Fibroblast of mammary gland (primary cell): ENCODE measurements around the gene MAP6D1.
A peak's percentile ranks its signal among the peaks of the same experiment; 100 is the strongest.
"Not testable (repeated sequence)": the region's sequence is repeated elsewhere in the genome, so short reads cannot be mapped to it uniquely, and the experiment has no call there.

Experiments
- DNase-seq: peaks from one replicate; pipeline ENCODE4 v3.0.0-alpha.2; 2010; ENCODE audit warnings: low read depth
- H3K4me3 ChIP-seq: 2 replicates; pipeline ENCODE4 v1.5.1; 2011; ENCODE audit warnings: low read depth, mild to moderate bottlenecking, low read length, moderate library complexity; ENCODE audit not compliant: control insufficient read depth
- TF ChIP-seq, protein P1 (sequence below): conservative IDR thresholded peaks from 2 replicates; pipeline ENCODE4 v1.5.1; 2011; ENCODE audit warnings: low read depth, low read length, inconsistent platforms; ENCODE audit not compliant: control insufficient read depth, insufficient read depth

Gene MAP6D1

DNA sequence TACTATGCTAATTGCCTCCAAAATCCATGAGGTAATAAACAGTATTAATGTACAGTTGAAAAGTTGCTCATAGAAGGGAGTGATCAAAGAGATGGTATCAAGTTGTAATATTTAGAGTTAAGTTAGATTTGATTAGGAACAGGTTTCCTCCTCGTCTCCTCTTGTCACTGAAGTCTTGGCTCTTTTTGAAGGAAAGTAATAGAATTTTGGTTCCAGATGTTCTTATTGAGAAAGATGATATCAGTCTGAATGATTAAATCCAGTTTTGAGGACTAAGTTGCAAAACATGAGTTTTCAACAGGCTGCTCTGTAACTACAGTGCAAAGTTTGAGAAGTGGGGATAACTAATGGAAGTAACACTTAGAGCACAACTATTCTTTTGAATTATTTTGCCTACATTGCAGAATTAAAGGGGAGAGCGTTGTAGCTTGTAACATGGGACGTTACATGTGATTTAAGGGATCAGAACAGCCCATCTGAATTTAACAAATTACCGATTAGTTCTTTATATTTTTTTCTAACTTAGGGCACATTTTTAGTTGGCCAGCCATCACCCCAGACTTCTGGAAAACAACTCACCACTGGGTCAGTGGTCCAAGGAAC is 48.3 kb downstream of the MAP6D1 start:
- no peak overlapping the region for H3K4me3 ChIP-seq
- TF ChIP-seq, protein P1, sequence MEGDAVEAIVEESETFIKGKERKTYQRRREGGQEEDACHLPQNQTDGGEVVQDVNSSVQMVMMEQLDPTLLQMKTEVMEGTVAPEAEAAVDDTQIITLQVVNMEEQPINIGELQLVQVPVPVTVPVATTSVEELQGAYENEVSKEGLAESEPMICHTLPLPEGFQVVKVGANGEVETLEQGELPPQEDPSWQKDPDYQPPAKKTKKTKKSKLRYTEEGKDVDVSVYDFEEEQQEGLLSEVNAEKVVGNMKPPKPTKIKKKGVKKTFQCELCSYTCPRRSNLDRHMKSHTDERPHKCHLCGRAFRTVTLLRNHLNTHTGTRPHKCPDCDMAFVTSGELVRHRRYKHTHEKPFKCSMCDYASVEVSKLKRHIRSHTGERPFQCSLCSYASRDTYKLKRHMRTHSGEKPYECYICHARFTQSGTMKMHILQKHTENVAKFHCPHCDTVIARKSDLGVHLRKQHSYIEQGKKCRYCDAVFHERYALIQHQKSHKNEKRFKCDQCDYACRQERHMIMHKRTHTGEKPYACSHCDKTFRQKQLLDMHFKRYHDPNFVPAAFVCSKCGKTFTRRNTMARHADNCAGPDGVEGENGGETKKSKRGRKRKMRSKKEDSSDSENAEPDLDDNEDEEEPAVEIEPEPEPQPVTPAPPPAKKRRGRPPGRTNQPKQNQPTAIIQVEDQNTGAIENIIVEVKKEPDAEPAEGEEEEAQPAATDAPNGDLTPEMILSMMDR = no peak
- DNase-seq = no peak

DNA sequence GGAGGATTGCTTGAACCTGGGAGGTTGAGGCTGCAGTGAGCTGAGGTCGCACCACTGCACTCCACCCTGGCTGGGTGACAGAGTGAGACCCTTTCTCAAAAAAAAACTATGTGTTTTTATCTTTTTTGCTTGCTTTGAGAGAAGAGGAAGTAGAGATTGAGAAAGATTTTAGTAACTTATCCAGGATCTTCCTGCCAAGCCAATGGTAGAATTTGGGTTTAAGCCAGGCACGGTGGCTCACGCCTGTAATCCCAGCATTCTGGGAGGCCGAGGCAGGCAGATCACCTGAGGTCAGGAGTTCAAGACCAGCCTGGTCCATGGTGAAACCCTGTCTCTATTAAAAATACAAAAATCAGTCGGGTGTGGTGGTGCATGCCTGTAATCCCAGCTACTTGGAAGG is 48.9 kb downstream of the MAP6D1 start:
- DNase-seq, H3K4me3 ChIP-seq: not testable (repeated sequence)

DNA sequence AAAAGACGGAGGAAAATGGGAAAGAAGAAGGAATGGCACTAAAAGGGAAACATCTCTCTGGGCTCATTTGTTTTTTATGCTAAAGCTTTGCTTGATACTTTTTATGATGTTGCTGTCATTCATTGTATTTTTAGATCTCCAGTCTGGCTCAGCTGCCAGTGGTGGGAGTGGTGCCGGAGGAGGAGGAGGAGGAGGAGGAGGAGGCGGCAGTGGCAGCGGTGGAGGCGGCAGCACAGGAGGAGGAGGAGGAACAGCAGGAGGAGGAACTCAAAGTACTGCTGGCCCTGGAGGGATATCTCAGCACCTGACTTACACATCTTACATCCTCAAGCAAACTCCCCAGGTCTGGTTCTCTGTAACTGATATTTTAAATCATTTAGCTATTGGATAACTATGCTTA is 49.6 kb downstream of the MAP6D1 start:
- TF ChIP-seq, protein P1 = no peak
- H3K4me3 ChIP-seq = no peak overlapping the region
- no peak for DNase-seq

DNA sequence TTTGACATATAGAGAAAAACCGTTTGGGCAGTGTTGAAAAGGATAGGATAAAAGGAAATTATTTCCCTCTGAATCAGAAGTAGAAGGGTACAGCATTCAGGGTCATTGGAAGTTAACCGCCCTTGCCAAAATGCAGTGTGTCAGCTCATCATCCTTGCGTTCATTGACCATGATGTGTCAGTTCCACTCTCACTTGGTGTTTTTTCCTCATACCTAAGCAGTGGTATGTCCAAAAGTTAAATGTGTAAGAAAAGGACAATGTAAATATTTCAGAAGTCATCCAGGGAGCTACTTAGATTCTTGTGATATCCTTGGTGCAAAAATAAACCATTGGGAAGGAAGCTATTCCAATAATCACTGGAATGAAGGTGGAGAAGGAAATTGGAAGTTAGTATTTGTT is 50.7 kb downstream of the MAP6D1 start:
- no peak overlapping the region for H3K4me3 ChIP-seq
- TF ChIP-seq, protein P1 = no peak
- DNase-seq = peak; percentile 53

DNA sequence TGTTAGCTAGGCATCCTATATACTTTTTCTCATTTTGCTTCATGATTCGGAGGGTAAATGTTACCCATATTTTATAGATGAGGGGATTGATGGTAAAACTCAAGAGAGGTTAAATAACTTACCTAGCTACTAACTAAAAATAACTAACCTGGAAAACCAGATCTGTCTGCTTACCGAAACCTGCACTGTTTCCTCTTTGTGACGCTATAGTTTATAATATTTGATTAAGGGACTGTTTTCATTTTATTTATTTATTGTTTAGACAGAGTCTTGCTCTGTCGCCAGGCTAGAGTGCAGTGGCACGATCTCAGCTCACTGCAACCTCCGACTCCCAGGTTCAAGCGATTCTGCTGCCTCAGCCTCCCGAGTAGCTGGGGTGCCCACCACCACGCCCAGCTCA is 55.9 kb downstream of the MAP6D1 start:
- DNase-seq = no peak
- no peak overlapping the region for H3K4me3 ChIP-seq
- TF ChIP-seq, protein P1 = no peak

DNA sequence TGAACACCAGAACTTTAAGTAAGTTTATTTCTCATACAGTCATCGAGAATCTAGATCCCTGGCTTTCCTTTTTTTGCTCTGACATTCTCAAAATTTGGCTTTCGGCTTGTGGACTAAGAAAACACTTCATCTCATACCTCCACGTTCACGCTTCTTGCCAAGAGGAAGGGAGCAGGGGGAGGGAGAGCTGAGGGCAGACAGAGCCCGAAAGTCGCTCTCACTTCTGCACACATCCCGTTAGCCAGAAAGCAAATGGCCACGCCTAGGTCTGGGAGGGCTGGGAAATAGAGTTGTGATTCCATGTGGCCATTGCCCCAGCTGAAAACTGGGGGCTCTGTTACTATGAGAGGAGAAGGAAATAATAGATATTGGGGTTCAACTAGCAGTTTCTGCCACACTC is 57.3 kb downstream of the MAP6D1 start:
- H3K4me3 ChIP-seq = no peak overlapping the region
- TF ChIP-seq, protein P1 = no peak
- DNase-seq = no peak

DNA sequence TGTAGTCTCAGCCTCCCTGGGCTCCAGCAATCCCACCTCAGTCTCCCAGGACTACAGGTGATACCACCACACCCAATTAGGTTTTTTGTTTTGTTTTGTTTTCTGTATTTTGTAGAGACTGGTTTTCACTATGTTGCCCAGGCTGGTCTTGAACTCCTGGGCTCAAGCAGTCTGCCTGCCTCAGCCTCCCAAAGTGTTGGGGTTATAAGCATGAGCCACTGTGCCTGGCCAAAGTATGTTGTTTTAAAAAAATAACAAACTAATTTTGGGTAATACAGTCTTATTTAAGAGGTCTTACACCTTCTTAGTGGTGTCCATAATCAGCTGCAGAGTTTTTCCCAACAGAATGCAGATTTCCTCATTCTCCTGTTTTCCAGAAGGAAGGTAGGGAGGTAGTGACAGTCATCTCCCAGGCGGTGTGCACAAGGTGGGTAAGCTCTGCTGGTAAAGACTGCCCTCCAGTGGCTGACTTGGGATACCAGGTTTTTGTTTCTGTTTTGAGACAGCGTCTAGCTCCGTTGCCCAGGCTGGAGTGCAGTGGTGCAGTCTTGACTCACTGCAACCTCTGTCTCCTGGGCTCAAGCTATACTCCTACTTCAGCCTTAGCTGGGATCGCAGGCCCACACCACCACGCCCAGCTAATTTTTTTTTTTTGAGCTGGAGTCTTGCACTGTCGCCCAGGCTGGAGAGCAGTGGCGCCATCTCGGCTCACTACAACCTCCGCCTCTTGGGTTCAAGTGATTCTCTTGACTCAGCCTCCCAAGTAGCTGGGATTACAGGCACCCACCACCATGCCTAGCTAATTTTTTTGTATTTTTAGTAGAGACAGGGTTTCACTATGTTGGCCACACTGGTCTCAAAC is 58.4 kb downstream of the MAP6D1 start:
- peak; percentile 74 for DNase-seq
- TF ChIP-seq, protein P1 = peak; percentile 91
- no peak overlapping the region for H3K4me3 ChIP-seq
